DMS 273 (cell line): ENCODE measurements around the gene SLCO4C1.

Experiments used
- DNase-seq: peaks from one replicate; lab custom pipeline; 2025; ENCODE audit not compliant: unreplicated experiment; lab: John Stamatoyannopoulos, UW

SLCO4C1 gene

DNA sequence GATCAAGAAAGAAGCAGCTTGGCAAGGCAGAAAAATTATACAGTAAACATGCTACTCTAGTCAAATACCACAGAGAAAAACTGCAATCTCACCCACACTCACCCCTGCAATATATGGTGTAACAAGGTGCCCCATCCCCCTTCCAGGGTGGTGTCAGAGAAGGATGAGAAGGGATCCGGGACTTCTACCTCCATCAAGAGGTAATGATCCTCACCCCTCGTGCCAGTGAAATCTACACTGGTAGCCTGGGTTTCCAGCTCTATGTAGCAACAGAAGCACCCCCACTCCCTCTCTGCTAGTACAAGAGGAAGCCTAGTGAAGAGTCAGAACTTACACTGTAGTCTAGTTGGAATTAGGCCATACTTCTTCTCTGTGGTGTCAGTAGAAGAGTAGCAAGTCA is 18.9 kb downstream of the SLCO4C1 start:
- no peak for DNase-seq

DNA sequence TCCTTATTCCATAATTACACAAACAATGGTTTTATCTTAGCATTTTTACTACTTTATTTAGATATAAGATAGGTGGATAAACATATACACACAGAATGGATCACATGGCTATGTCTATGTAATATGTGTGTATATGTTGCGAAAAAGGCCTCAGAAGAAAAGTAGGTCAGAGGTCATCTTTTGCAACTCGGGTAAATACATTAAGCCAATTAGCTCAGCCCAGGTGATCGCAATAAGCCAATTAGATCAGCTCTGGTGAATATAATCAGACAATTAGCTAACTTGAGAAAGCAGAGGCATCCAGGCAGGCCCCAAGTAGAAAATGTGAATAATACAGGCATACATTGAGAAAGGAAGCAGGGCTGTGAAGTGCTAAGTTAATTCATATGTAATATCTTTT is 24.3 kb downstream of the SLCO4C1 start:
- no peak for DNase-seq

DNA sequence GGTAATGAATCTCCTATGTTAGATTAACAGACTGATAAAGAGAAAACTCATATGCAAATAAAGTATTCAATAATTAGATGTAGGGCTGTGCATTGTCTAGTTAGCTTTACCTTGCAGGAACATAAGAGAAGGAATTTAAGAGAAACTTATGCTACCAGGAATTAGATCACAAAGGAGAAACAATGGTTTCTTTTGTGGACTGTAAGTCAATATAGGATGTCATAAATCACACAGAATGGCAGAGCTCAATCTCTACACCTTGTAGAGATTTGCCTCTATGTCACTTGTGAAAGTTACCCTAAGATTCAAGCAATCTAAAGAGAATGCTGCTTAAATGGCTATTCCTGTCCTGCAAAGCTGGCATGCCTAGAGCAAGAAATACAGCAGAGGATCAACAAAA is 26.0 kb downstream of the SLCO4C1 start:
- DNase-seq, result no peak

DNA sequence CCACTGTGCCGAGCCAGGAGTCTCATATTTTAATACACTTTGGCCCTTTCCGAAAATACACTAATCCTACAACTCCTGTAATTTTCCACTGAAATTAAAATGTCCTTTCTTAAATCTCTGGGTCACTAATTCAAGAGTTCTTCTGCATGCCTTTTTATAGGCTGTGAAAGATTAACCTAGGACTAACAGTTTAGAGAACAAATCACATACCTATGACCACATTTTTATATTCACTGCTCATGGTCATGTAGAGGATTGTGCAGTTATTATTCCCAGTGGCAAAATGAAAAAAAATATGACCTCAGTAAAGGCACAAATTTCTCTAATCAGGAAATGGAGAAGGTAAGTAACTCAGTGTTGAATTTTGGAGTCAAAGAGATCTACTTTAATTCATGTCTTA is 33.4 kb downstream of the SLCO4C1 start:
- DNase-seq, result no peak

DNA sequence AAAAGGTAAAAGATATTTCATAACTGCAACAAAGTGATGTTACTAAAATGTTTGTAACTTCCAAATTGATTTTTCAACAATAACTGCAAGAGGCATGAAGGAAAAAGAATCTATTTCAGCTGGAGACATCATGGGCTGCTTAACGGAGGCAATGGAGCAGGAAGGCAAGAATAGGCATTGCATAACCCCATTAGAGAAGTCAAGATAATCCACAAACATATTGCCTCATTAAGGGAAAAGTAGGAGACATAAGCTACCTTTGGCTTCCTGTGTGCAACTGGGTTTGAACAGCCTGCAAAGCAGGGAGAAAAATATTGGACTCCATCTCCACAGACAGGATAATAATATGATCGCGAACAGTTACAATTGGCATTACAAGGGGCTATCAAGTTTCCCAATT is 46.7 kb downstream of the SLCO4C1 start:
- no peak for DNase-seq

DNA sequence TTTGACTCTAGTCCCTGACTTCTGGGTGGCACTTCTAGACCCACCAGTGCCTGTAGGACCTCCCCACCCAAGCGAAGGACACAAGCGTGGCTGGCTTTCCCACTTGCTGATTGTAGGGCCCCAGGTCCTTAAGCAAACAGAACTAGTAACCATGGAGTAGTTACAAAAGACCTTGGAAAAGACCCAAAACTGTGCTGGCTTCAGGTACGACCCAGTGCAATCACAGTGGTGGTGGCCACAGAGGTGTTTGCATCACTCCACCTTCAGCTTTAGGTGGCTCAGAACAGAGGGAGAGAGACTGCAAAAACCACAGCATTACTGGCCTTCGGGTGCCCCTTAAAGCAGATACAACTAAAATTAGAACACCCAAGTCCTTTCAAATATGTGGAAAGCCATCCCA is 52.9 kb downstream of the SLCO4C1 start:
- DNase-seq, result no peak

DNA sequence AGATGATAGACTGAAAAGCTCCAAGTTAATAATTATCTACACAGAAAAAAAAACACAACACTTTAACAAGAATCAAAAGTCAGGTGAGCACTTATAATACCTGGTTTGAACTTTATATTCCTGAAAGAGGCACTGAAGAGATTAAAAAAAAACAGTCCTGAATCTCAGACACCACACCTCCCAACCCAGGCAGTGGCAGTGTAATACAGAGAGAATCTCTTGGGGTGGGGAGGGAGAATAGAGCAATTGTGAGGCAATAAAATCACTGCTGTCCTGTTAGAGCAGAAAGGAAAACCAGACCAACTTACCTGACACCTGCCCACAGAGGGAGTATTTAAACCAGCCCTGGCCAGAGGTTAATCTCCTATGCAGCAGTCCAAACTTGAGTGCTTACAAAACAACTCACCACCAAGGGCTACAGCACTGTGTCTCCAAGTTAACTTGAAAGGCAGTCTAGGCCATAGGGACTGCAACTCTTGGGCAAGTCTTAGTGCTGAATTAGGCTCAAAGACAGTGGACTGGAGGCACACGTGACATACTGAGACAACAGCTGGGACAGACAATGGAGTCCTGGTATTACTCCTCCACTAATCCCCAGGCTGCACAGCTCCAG is 54.2 kb downstream of the SLCO4C1 start:
- no peak for DNase-seq

DNA sequence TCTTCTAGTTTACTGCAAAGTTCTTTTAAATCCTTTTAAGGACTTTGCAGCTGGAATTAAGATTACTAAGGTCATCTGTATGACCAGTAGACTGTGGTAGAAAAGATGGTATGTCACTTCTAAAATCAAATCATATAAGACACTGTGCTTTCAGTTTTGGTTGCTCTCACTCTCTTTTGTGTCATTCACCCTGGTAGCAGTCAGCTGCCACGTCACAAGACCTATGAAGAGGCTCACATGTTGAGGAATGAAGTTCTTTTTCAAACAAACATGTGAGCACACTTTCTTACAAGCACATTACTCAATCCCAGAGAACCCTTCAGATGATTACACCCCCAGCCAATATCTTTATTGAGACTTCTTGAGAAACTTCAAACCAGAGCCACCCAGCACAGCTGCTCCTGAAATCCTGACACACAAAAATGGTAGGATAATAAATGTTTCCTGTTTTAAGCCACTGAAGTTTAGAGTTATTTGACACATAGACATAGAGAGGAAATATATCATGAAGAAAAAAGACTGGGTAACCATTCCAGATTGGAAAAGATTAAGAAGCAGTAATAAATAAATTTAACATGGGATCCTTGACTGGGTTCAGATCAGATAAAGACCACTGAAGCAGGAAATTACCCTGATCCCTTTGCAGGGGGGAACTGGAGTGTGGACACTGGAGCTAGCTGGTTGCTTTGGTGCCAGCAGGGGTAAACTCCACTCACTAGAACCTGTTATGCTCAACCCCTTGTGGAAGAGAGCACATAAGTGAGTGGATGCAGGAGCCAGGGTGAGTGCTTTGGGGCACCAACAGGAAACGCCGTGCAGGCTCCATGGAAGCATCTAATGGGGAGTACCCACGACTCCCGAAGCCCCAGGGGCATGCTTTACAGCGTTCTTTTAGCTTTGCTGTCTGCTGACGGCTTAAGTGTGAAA is 64.1 kb downstream of the SLCO4C1 start:
- DNase-seq, result no peak

DNA sequence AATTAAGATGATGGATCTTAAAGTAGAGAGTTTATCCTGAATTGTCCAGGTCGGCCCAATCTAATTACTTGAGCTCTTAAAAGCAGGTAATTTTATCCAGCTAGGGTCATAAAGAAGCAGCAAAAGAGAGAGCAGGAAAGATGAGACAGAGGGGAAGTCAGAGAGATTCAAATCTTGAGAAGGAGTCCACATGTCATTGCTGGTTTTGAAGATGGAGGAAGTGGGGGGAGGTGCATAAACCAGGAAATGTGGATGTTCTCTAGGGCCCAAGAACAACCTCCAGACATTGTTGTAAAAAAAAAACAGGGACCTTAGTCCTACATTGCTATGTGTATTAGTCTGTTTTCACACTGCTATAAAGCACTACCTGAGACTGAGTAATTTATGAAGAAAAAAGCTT is 66.4 kb downstream of the SLCO4C1 start:
- DNase-seq, result no peak

DNA sequence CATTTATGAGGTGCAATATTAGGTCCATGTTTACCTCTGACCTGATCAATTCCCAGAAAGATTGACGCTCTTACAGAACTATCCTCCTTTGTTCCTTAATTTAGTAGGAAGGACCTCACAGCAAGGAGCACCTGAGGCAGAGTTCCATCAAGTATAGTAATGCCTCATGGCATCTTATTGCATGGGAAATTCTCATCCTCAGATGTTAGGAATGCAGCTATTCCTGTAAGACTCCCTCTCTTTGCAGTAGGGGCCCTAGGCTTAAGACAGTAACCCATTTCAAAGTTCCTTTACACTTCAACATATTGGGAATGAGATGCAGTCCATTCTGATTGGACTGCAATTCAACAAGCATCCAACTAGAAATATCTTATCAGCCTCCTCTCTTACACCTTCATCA is 69.8 kb downstream of the SLCO4C1 start:
- DNase-seq, result no peak

DNA sequence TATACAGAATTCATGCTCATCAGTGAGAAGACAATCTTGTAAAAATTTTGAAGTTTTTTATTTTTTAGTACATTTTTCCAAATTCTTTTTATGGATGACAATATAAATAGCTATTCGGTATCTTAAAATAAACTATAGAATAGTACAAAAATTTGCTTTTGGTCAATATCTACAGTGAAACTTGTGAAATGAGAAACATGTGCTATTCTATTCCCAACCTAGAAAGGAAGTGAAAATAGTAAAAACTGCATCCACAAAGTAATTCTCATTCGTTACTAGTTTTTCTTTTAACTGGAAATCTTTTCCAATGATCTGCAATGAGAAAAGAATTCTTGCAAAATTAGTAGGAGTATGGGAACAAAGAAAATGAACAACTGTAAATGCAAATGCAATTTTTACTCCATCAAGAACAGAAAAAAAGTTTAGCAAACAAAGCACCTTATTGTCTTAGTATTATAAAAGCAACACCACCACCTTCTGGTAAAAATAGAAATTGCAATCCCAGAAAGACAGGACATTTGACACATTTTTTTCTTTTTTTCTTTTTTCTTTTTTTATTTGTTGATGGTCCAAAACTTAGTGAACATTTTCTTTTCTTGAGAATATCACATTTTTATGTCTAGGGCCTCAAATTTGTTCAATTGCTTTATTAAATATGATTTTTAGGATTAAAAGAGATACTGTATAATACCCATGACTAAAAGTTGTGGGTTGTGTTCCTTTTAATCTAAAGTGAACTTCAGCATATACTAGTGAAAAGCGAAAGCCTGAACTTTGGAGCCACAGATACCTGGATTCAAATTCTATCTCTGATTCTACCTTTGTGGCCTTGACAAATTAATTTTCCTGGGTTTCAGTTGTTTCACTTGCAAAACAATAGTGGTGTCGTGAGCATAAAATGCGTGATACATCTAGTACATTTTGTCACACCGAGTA is 72.3 kb downstream of the SLCO4C1 start:
- peak; percentile 76 for DNase-seq

DNA sequence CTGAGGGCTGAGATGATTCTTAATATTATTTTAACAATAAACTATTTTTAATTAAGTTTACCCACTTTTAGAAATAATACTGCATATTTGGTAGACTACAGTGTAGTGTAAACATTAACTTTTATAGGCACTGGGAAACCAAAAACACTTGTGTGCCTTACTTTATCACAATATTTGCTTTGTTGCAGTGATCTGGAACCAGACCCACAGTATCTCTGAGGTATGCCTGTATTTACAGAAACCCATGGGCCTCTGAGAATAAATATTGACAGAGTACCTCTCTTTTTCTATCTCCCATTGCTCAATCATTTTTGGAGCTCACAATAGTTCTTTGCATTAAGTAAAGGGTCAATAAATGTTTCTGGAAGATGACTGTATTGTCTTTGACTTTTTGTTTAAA is 73.3 kb downstream of the SLCO4C1 start:
- DNase-seq, result no peak

DNA sequence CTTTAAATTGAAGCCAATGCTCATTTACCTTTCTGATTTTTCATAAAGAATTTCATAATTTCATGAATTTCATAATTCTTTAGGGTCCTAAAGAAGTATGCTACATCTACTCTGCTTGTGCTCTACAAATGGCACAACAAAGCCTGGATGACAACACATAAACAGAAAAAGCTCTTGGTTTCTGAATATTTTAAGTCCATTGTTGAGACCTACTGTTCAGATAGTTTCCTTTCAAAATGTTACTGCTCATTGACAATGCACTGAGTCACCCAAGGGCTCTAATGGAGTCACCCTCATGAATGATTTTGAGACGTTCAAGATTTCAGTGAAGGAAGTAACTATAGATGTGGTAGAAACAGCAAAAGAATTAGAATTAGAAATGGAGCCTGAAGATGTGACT is 74.1 kb downstream of the SLCO4C1 start:
- no peak for DNase-seq

DNA sequence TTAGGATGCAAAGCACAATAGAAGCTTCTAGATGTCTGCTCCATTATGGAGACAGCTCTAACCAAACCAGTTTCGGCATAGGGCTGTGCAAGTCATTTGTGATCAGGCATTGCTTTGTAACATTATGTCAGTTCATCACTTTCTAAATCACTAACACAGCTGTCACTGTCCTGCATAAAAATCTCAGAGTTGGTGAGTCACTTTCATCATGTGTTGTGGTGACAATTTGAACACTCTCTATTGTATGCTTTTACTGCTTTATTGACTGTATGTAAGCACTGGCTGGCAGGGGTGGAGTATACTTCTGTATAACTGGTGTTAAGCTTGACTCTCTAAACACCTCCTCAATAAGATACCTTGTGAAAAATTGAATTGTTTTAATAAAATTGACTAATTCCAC is 77.9 kb downstream of the SLCO4C1 start:
- DNase-seq, result no peak

DNA sequence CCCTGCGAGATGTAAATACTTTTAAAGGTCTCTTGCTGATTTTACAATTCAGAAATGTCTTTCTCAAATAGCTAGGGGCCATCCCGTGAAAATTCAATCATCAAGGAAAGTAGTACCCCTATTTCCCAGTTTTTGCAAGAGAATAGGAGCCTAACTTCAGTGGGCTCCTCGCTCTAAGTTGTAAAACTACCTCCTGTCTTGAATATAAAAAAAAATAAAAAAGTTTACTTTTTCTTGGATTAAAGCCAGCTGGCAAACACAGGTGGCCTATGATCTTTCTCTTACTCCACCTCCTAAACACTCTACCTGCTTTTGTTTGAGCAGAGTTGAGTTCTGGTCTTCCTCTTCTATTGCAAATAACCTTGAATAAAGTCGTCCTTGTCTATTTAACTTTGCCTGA is 79.4 kb downstream of the SLCO4C1 start:
- no peak for DNase-seq

DNA sequence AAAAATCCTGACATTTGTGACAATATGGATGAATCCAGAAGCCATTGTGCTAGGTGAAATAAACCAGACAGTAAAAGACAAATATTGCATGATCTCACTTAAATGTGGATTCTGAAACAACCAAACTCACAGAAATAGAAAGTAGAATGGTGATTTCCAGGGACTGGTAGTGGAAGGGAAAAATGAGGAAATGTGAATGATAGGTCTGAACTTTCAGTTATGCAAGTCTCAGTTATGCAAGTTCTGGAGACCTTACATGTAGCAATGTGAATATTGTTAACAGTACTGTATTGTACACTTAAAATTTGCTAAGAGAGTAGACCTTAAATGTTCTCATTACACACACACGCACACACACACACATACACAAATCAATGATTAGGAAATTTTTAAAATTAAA is 84.9 kb downstream of the SLCO4C1 start:
- no peak for DNase-seq

DNA sequence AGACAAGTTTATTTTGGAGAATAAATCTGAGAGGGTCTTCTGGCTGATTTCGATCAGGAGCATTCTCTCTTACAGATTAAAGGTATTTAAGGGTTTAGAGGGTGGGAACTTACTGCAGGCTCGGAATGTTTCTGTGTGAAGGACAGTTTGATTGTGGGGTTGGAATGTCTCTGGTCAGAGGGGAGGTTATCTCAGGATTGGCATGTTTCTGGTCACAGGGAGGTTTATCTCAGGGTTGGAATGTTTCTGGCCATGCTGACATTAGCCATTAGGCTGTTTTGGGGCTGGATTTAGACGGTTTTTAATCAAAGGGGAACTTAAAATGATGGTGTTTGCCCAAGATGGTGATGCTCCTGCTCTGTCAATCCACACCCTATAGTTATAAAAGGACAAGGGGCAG is 95.2 kb downstream of the SLCO4C1 start:
- DNase-seq, result no peak

DNA sequence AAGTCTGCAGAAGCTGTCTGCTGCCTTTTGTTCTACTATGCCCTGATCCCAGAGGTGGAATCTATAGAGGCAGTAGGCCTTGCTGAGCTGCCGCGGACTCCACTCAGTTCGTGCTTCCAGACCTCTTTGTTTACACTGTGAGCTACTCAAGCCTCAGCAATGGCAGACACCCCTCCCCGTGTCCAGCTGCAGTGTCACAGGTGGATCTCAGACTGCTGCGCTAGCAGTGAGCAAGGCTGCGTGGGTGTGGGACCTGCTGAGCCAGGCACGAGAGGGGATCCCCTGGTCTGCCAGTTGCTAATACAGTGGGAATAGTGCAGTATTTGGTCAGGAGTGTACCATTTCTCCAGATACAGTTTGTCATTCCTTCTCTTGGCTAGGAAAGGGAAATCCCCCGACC is 99.6 kb downstream of the SLCO4C1 start:
- no peak for DNase-seq
